ENCODE results near the gene EGLN2. TPM values are rescaled to one million over a fixed set of nuclear protein-coding genes. Genes with fewer than 3 reads are reported as not detected.
A peak's percentile ranks its signal among the peaks of the same experiment; 100 is the strongest.

Gene EGLN2
- total and polyA plus RNA-seq, 10 of the 15 experiments (the other 5 are each of a cell fraction or from before 2014, with no cell fraction given) = 8.6 to 93.0 (median 66.8) TPM

DNA sequence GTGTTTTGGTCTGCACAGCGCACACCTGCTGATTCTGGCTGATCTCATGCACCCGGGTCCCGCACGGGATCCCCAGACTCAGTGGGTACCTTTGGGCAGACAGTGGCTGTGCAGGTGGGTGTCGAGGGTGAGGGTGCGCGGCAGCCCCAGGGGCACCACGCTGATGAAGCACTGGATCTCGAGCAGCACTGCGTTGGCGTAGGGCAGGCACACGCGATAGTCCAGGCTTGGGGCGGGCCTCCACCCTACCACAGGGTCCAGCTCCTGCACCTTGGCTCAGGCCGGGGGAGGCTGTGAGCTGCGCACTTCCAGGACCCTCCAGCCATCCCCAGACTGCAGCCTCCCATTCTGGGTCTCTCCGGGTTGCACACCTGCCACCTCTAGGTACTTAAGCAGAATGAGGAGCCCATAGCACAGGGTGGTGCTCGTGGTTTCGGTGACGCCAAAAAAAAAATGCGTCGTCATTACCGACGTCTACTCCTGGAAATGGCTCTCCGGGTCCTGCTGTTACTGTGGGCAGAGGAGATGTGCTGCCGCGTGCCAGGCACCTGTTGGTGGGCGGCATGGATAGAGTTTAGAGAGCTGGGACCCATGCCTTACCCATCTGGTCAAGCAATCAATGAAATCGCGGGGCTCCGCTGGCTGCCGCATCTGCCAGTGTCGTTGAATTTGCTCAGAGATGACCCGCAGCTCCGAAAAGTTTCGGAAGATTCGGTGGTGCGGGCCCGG is 10.5 kb downstream of the EGLN2 start:
- Histone ChIP-seq H3K4me2 (ENCODE audit: control insufficient read depth, insufficient read depth) (no peak overlapping the region), H3K9ac (ENCODE audit: control insufficient read depth, insufficient read depth, low read length) (no peak overlapping the region), H4K20me1 (ENCODE audit: control insufficient read depth, insufficient read depth) (0 out of 2 replicates have a peak, but pooled peaks cover 3% of the 10 kb centered on the region), H3K9me3 (replicated peaks; ENCODE audit: control insufficient read depth, insufficient read depth, low read length) (no peaks in the 10 kb centered on the region), H3K27ac (ENCODE audit: control insufficient read depth, insufficient read depth) (no peak overlapping the region), H3K4me1 (ENCODE audit: control insufficient read depth, insufficient read depth, low read length) (peaks cover 14% of the 10 kb centered on the region), H3K4me3 (no peak overlapping the region), H2AFZ (ENCODE audit: control insufficient read depth, low read depth, low read length) (no peak overlapping the region), H3K79me2 (ENCODE audit: control insufficient read depth, insufficient read depth, low read length) (peaks cover 12% of the 10 kb centered on the region), H3K36me3 (ENCODE audit: control insufficient read depth in 2 of 2, insufficient read depth in 2 of 2, low read length in 1 of 2) (peaks cover 7 to 18% of the 10 kb centered on the region in 2 experiments; a peak in 3 of 4 replicates), H3K27me3 (replicated peaks in 1 of 2; ENCODE audit: control insufficient read depth in 2 of 2, insufficient read depth in 2 of 2, low read length in 1 of 2) (no peaks in the 10 kb centered on the region)
- BruUV-seq (replicated peaks) = no TSS peak
- RAD21 ChIA-PET (ENCODE audit: unreplicated experiment) = no interaction called here
- SMC1A ChIA-PET (ENCODE audit: uncharacterized antibody, unreplicated experiment) = interaction anchor here (1.6 kb wide), 1 partner anchor 11 kb away, joined by 6 read pairs; the partner anchor contains the start of gene EGLN2
- POLR2A ChIA-PET = no interaction called here
- in situ Hi-C loops (cut with MboI) (loop anchor here (5.0 kb wide), 1 partner anchor 323 kb away; no protein-coding TSS in a partner anchor), intact Hi-C loops (cut with micrococcal nuclease; ENCODE audit: unreplicated experiment) (no loop called here)
- ATAC-seq (no peak), FAIRE-seq (no peak), DNase-seq (ENCODE audit: low read depth, low spot score) (no peak)
- CTCF ChIA-PET = interaction anchor here (5.9 kb wide), 1 partner anchor 147 kb away, joined by 51 read pairs; no protein-coding TSS in a partner anchor
- 98% methylated on average over 39 of the region's 39 CpGs for WGBS (ENCODE audit: insufficient coverage, insufficient replicate concordance, low lambda C conversion rate, missing lambda C conversion rate)
- TF ChIP-seq POLR2AphosphoS5 (IDR thresholded peaks at IDR 0.05; ENCODE audit: low read length) = peak; percentile 14; the same call in 1 of the 2 replicates
- TF ChIP-seq FOXK2 (IDR thresholded peaks at IDR 0.05) = no peak
- no peak for TF ChIP-seq NR2F1 (conservative IDR thresholded peaks at IDR 0.05)
- TF ChIP-seq POLR2A (IDR thresholded peaks at IDR 0.05; ENCODE audit: low read depth, low read length) = peak; percentile 72
- TF ChIP-seq, protein P1, sequence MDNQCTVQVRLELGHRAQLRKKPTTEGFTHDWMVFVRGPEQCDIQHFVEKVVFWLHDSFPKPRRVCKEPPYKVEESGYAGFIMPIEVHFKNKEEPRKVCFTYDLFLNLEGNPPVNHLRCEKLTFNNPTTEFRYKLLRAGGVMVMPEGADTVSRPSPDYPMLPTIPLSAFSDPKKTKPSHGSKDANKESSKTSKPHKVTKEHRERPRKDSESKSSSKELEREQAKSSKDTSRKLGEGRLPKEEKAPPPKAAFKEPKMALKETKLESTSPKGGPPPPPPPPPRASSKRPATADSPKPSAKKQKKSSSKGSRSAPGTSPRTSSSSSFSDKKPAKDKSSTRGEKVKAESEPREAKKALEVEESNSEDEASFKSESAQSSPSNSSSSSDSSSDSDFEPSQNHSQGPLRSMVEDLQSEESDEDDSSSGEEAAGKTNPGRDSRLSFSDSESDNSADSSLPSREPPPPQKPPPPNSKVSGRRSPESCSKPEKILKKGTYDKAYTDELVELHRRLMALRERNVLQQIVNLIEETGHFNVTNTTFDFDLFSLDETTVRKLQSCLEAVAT (IDR thresholded peaks at IDR 0.05) = peak; percentile 62; the same call in 1 of the 2 replicates
